SK-N-SH treated with all-trans-retinoic acid at 6 μM for 48 hours (cell line): Measurements from ENCODE around the gene SEPHS1.

Source experiments
- ATAC-seq: fragments of 200-7000 bp; cut with Tn5 transposase; 3 replicates; pipeline ENCODE4 v1.9.1; 2020; ENCODE audit warnings: mild to moderate bottlenecking, moderate library complexity
- ARNTL ChIP-seq: fragments of 450-650 bp; formaldehyde crosslinking; IDR thresholded peaks from 2 replicates; pipeline ENCODE4 v1.5.0; 2020; ENCODE audit warnings: low read depth, mild to moderate bottlenecking, moderate library complexity, borderline replicate concordance
- CSDC2 ChIP-seq: fragments of 250-450 bp; sonication (Bioruptor Pico); IDR thresholded peaks from 2 replicates; pipeline ENCODE4 v1.5.0; 2020; ENCODE audit warnings: mild to moderate bottlenecking, moderate library complexity
- ESRRG ChIP-seq: fragments of 250-450 bp; sonication (Bioruptor Pico); IDR thresholded peaks from 2 replicates; pipeline ENCODE4 v1.6.1; 2021; ENCODE audit warnings: mild to moderate bottlenecking
- GLIS3 ChIP-seq: fragments of 250-450 bp; sonication (Bioruptor Pico); IDR thresholded peaks from 2 replicates; pipeline ENCODE4 v1.5.0; 2020; ENCODE audit warnings: mild to moderate bottlenecking, moderate library complexity
- ISL1 ChIP-seq: fragments of 250-450 bp; sonication (Bioruptor Pico); IDR thresholded peaks from 2 replicates; pipeline ENCODE4 v2.1.2; 2022; ENCODE audit warnings: mild to moderate bottlenecking, moderate library complexity
- PPARA ChIP-seq: fragments of 250-450 bp; sonication (Bioruptor Pico); IDR thresholded peaks from 2 replicates; pipeline ENCODE4 v1.5.0; 2020; ENCODE audit warnings: mild to moderate bottlenecking, borderline replicate concordance
- RARB ChIP-seq: fragments of 250-450 bp; sonication (Bioruptor Pico); IDR thresholded peaks from 2 replicates; pipeline ENCODE4 v1.8.0; 2021; ENCODE audit warnings: mild to moderate bottlenecking, moderate library complexity
- TCF4 ChIP-seq: fragments of 250-450 bp; sonication (Bioruptor Pico); IDR thresholded peaks from 2 replicates; pipeline ENCODE4 v1.8.0; 2021; ENCODE audit warnings: mild to moderate bottlenecking, moderate library complexity, borderline replicate concordance
- TOX ChIP-seq: fragments of 250-450 bp; sonication (Bioruptor Pico); IDR thresholded peaks from 2 replicates; pipeline ENCODE4 v1.8.0; 2021; ENCODE audit warnings: mild to moderate bottlenecking, moderate library complexity, borderline replicate concordance
- ZC3H10 ChIP-seq: fragments of 250-450 bp; sonication (Bioruptor Pico); IDR thresholded peaks from 2 replicates; pipeline ENCODE4 v1.5.1; 2021; ENCODE audit warnings: mild to moderate bottlenecking, moderate library complexity
- ZFP3 ChIP-seq: fragments of 250-450 bp; sonication (Bioruptor Pico); IDR thresholded peaks from 2 replicates; pipeline ENCODE4 v1.5.0; 2020; ENCODE audit warnings: mild to moderate bottlenecking, moderate library complexity
- ZFP30 ChIP-seq: fragments of 450-650 bp; formaldehyde crosslinking; IDR thresholded peaks from 2 replicates; pipeline ENCODE4 v1.5.0; 2022; ENCODE audit warnings: mild to moderate bottlenecking, moderate library complexity
- ZNF565 ChIP-seq: fragments of 450-650 bp; formaldehyde crosslinking; conservative IDR thresholded peaks from 2 replicates; pipeline ENCODE4 v1.5.0; 2020; ENCODE audit warnings: low read depth, mild to moderate bottlenecking, moderate library complexity
- ZNF70 ChIP-seq: fragments of 450-650 bp; formaldehyde crosslinking; IDR thresholded peaks from 2 replicates; pipeline ENCODE4 v1.5.0; 2020; ENCODE audit warnings: mild to moderate bottlenecking, moderate library complexity
- ZNF8 ChIP-seq: fragments of 450-650 bp; formaldehyde crosslinking; IDR thresholded peaks from 2 replicates; pipeline ENCODE4 v1.5.0; 2020; ENCODE audit warnings: mild to moderate bottlenecking, moderate library complexity
- TF ChIP-seq, protein P1 (sequence below): fragments of 250-450 bp; sonication (Bioruptor Pico); IDR thresholded peaks from 2 replicates; pipeline ENCODE4 v1.5.1; 2020; ENCODE audit warnings: low read depth, mild to moderate bottlenecking, moderate library complexity
- TF ChIP-seq, protein P2 (sequence below): fragments of 250-450 bp; sonication (Bioruptor Pico); IDR thresholded peaks from 2 replicates; pipeline ENCODE4 v1.5.0; 2020; ENCODE audit warnings: mild to moderate bottlenecking, moderate library complexity
- TF ChIP-seq, protein P3 (sequence below): fragments of 250-450 bp; sonication (Bioruptor Pico); IDR thresholded peaks from 2 replicates; pipeline ENCODE4 v1.5.1; 2021; ENCODE audit warnings: mild to moderate bottlenecking, moderate library complexity
- TF ChIP-seq, protein P4 (sequence below): fragments of 250-450 bp; sonication (Bioruptor Pico); IDR thresholded peaks from 2 replicates; pipeline ENCODE4 v1.8.0; 2021; ENCODE audit warnings: low read depth, mild to moderate bottlenecking, moderate library complexity, borderline replicate concordance
- TF ChIP-seq, protein P5 (sequence below): fragments of 250-450 bp; sonication (Bioruptor Pico); IDR thresholded peaks from 2 replicates; pipeline ENCODE4 v1.8.0; 2020; ENCODE audit warnings: mild to moderate bottlenecking, moderate library complexity, borderline replicate concordance

Gene SEPHS1

DNA sequence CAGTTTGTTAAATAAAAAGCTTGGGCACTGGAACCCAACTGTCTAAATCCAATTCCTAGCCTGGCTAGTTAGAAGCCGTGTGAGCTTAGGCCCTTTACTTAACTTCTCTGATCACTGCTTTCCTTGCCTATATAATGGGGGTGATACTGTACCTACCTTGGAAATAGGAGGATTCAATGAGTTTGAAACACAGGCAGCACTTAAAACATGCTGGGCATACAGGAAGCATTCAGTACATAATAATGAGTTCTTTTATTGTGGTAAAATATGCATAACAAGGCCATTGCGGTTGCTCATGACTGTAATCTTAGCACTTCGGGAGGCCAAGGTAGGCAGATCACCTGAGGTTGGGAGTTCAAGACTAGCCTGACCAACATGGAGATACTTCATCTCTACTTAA is 47.4 kb upstream of the SEPHS1 start:
- no peak for TF ChIP-seq ZNF8 (CRISPR knock-in tag)
- TF ChIP-seq GLIS3 (CRISPR knock-in tag), result no peak
- TF ChIP-seq ZNF70, result no peak
- TF ChIP-seq, protein P1, sequence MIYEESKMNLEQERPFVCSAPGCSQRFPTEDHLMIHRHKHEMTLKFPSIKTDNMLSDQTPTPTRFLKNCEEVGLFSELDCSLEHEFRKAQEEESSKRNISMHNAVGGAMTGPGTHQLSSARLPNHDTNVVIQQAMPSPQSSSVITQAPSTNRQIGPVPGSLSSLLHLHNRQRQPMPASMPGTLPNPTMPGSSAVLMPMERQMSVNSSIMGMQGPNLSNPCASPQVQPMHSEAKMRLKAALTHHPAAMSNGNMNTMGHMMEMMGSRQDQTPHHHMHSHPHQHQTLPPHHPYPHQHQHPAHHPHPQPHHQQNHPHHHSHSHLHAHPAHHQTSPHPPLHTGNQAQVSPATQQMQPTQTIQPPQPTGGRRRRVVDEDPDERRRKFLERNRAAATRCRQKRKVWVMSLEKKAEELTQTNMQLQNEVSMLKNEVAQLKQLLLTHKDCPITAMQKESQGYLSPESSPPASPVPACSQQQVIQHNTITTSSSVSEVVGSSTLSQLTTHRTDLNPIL (CRISPR knock-in tag), result no peak
- TF ChIP-seq CSDC2 (CRISPR knock-in tag), result no peak
- TF ChIP-seq, protein P2, sequence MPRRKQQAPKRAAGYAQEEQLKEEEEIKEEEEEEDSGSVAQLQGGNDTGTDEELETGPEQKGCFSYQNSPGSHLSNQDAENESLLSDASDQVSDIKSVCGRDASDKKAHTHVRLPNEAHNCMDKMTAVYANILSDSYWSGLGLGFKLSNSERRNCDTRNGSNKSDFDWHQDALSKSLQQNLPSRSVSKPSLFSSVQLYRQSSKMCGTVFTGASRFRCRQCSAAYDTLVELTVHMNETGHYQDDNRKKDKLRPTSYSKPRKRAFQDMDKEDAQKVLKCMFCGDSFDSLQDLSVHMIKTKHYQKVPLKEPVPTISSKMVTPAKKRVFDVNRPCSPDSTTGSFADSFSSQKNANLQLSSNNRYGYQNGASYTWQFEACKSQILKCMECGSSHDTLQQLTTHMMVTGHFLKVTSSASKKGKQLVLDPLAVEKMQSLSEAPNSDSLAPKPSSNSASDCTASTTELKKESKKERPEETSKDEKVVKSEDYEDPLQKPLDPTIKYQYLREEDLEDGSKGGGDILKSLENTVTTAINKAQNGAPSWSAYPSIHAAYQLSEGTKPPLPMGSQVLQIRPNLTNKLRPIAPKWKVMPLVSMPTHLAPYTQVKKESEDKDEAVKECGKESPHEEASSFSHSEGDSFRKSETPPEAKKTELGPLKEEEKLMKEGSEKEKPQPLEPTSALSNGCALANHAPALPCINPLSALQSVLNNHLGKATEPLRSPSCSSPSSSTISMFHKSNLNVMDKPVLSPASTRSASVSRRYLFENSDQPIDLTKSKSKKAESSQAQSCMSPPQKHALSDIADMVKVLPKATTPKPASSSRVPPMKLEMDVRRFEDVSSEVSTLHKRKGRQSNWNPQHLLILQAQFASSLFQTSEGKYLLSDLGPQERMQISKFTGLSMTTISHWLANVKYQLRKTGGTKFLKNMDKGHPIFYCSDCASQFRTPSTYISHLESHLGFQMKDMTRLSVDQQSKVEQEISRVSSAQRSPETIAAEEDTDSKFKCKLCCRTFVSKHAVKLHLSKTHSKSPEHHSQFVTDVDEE (CRISPR knock-in tag), result no peak
- TF ChIP-seq ZNF565 (CRISPR knock-in tag), result no peak
- TF ChIP-seq, protein P3, sequence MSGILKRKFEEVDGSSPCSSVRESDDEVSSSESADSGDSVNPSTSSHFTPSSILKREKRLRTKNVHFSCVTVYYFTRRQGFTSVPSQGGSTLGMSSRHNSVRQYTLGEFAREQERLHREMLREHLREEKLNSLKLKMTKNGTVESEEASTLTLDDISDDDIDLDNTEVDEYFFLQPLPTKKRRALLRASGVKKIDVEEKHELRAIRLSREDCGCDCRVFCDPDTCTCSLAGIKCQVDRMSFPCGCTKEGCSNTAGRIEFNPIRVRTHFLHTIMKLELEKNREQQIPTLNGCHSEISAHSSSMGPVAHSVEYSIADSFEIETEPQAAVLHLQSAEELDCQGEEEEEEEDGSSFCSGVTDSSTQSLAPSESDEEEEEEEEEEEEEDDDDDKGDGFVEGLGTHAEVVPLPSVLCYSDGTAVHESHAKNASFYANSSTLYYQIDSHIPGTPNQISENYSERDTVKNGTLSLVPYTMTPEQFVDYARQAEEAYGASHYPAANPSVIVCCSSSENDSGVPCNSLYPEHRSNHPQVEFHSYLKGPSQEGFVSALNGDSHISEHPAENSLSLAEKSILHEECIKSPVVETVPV (CRISPR knock-in tag), result no peak
- TF ChIP-seq ZFP3 (CRISPR knock-in tag), result no peak
- TF ChIP-seq ZFP30 (CRISPR knock-in tag), result no peak
- TF ChIP-seq PPARA, result no peak
- no peak for TF ChIP-seq ZC3H10 (CRISPR knock-in tag)
- TF ChIP-seq TCF4 (CRISPR knock-in tag), result no peak
- TF ChIP-seq, protein P4, sequence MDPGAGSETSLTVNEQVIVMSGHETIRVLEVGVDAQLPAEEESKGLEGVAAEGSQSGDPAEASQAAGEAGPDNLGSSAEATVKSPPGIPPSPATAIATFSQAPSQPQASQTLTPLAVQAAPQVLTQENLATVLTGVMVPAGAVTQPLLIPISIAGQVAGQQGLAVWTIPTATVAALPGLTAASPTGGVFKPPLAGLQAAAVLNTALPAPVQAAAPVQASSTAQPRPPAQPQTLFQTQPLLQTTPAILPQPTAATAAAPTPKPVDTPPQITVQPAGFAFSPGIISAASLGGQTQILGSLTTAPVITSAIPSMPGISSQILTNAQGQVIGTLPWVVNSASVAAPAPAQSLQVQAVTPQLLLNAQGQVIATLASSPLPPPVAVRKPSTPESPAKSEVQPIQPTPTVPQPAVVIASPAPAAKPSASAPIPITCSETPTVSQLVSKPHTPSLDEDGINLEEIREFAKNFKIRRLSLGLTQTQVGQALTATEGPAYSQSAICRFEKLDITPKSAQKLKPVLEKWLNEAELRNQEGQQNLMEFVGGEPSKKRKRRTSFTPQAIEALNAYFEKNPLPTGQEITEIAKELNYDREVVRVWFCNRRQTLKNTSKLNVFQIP (CRISPR knock-in tag), result no peak
- no peak for TF ChIP-seq ARNTL (CRISPR knock-in tag)
- TF ChIP-seq RARB (CRISPR knock-in tag), result no peak
- TF ChIP-seq ISL1 (CRISPR knock-in tag), result no peak
- TF ChIP-seq, protein P5, sequence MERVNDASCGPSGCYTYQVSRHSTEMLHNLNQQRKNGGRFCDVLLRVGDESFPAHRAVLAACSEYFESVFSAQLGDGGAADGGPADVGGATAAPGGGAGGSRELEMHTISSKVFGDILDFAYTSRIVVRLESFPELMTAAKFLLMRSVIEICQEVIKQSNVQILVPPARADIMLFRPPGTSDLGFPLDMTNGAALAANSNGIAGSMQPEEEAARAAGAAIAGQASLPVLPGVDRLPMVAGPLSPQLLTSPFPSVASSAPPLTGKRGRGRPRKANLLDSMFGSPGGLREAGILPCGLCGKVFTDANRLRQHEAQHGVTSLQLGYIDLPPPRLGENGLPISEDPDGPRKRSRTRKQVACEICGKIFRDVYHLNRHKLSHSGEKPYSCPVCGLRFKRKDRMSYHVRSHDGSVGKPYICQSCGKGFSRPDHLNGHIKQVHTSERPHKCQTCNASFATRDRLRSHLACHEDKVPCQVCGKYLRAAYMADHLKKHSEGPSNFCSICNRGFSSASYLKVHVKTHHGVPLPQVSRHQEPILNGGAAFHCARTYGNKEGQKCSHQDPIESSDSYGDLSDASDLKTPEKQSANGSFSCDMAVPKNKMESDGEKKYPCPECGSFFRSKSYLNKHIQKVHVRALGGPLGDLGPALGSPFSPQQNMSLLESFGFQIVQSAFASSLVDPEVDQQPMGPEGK (CRISPR knock-in tag), result no peak
- ATAC-seq, result no peak

DNA sequence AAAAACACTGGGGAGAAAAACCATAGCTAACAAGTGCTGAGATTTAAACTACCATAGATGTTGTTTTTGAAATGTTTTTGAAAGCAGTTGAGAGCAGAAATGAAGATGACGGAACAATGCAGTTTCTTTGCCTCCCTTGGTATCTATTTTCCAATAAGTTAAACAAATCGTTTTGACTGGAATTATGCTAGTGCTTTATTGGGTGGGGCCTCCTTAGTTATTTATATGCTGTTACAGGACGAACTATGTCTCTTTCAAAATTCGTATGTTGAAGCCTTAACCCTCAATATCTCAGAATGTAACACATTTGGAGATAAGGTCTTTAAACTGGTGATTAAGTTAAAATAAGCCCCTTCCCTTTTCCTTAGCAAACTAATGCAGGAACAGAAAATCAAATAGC is 45.5 kb upstream of the SEPHS1 start:
- no peak for TF ChIP-seq ZNF70
- no peak for TF ChIP-seq TOX (CRISPR knock-in tag)
- TF ChIP-seq ESRRG (CRISPR knock-in tag), result no peak
- no peak for TF ChIP-seq ZNF8 (CRISPR knock-in tag)
- no peak for TF ChIP-seq PPARA
- no peak for ATAC-seq

DNA sequence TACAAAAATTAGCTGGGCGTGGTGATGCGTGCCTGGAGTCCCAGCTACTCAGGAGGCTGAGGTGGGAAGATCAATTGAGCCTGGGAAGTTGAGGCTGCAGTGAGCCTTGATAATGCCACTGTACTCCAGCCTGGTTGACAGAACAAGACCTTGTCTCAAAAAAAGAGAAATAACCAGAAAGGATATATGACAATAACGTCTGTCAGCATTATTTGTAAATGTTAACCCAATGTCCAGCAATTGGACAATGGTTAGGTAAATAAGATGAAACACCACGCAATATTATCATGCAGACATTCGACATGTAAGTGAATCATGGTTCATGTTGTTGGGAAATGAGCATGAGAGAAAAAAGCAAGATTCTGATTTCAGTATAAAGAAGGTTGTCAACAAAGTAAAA is 44.6 kb upstream of the SEPHS1 start:
- ATAC-seq, result no peak
- TF ChIP-seq, protein P2 (CRISPR knock-in tag), result no peak
- TF ChIP-seq ZNF565 (CRISPR knock-in tag) (no peak), RARB (CRISPR knock-in tag) (no peak)
